H1 (cell line): ENCODE results near the gene CACNG7. TPM values are rescaled to one million over a fixed set of nuclear protein-coding genes. Genes with fewer than 3 reads are reported as not detected.

ENCODE experiments used
- ASH2L ChIP-seq: fragments of 200-600, 300-600 bp; sonication (generic); IDR thresholded peaks from one replicate; pipeline ENCODE4 v1.7.1; 2017; ENCODE audit warnings: low read length
- BRCA1 ChIP-seq: IDR thresholded peaks from 2 replicates; pipeline ENCODE4 v1.6.1; 2012; ENCODE audit warnings: low read depth, low read length, improper control_type of control experiment
- CEBPB ChIP-seq: IDR thresholded peaks from 2 replicates; pipeline ENCODE4 v1.6.1; 2012; ENCODE audit warnings: low read depth, low read length
- CHD1 ChIP-seq: IDR thresholded peaks from 2 replicates; pipeline ENCODE4 v1.6.1; 2012; ENCODE audit warnings: low read depth, low read length, improper control_type of control experiment
- CTBP2 ChIP-seq: IDR thresholded peaks from 2 replicates; pipeline ENCODE4 v1.7.0; 2011; ENCODE audit warnings: borderline replicate concordance, mild to moderate bottlenecking, moderate library complexity, mixed read lengths, low read length; ENCODE audit not compliant: insufficient read depth, insufficient read length
- E2F6 ChIP-seq: IDR thresholded peaks from 2 replicates; pipeline ENCODE4 v1.6.1; 2012; ENCODE audit warnings: inconsistent platforms
- FOSL1 ChIP-seq: IDR thresholded peaks from 2 replicates; pipeline ENCODE4 v1.6.1; 2011; ENCODE audit warnings: mild to moderate bottlenecking, low read depth, low read length, moderate library complexity; ENCODE audit not compliant: insufficient read depth
- GTF2F1 ChIP-seq: IDR thresholded peaks from 2 replicates; pipeline ENCODE4 v1.6.1; 2012; ENCODE audit warnings: low read depth, low read length, improper control_type of control experiment, borderline replicate concordance
- JUND ChIP-seq: IDR thresholded peaks from 2 replicates; pipeline ENCODE4 v1.6.1; 2011; ENCODE audit warnings: mild to moderate bottlenecking, improper control_type of control experiment, low read length
- KDM4A ChIP-seq: IDR thresholded peaks from one replicate; pipeline ENCODE4 v1.7.1; 2012; ENCODE audit warnings: low read depth, mild to moderate bottlenecking, moderate library complexity, low read length, inconsistent platforms; ENCODE audit not compliant: severe bottlenecking
- MAFK ChIP-seq: IDR thresholded peaks from 2 replicates; pipeline ENCODE4 v1.6.1; 2012; ENCODE audit warnings: low read depth, mild to moderate bottlenecking, improper control_type of control experiment, low read length
- MAX ChIP-seq: IDR thresholded peaks from 2 replicates; pipeline ENCODE4 v1.6.1; 2012; ENCODE audit warnings: inconsistent platforms
- NRF1 ChIP-seq: IDR thresholded peaks from 2 replicates; pipeline ENCODE4 v1.6.1; 2011; ENCODE audit warnings: mild to moderate bottlenecking, low read depth, low read length, improper control_type of control experiment
- POLR2A ChIP-seq, 2 experiments: IDR thresholded peaks; 1 replicate in 1 of 2; 2 replicates in 1 of 2; pipeline ENCODE4 v1.6.1; 2011; ENCODE audit warnings: low read depth in 2 of 2, low read length in 2 of 2, mild to moderate bottlenecking in 2 of 2; ENCODE audit errors: control extremely low read depth in 1 of 2
- RBBP5 ChIP-seq: IDR thresholded peaks from 2 replicates; pipeline ENCODE4 v1.7.1; 2012; ENCODE audit warnings: low read depth, mild to moderate bottlenecking, inconsistent platforms, low read length, moderate library complexity, borderline replicate concordance
- SIN3A ChIP-seq, 2 experiments: IDR thresholded peaks in 1 of 2; conservative IDR thresholded peaks in 1 of 2; 2 replicates each; pipeline ENCODE4 v1.6.1; 2011 to 2012; ENCODE audit warnings: low read length in 2 of 2, improper control_type of control experiment in 1 of 2, low read depth in 1 of 2, mild to moderate bottlenecking in 1 of 2
- SIX5 ChIP-seq: IDR thresholded peaks from 2 replicates; pipeline ENCODE4 v1.6.1; 2011; ENCODE audit warnings: mild to moderate bottlenecking, low read depth, low read length
- SP4 ChIP-seq: IDR thresholded peaks from 2 replicates; pipeline ENCODE4 v1.6.1; 2012; ENCODE audit warnings: low read length, inconsistent platforms
- SRF ChIP-seq: IDR thresholded peaks from 2 replicates; pipeline ENCODE4 v1.6.1; 2011; ENCODE audit warnings: mild to moderate bottlenecking, low read depth, low read length, moderate library complexity
- SUZ12 ChIP-seq: fragments of 200-600 bp; sonication (generic); IDR thresholded peaks from 2 replicates; pipeline ENCODE4 v1.6.1; 2012; ENCODE audit warnings: mild to moderate bottlenecking, inconsistent platforms, low read length, moderate library complexity, mixed read lengths
- TCF12 ChIP-seq: IDR thresholded peaks from 2 replicates; pipeline ENCODE4 v1.6.1; 2011; ENCODE audit warnings: low read depth, mild to moderate bottlenecking, low read length
- TEAD4 ChIP-seq: IDR thresholded peaks from 2 replicates; pipeline ENCODE4 v1.6.1; 2012; ENCODE audit warnings: low read depth, low read length, inconsistent platforms, mixed read lengths
- USF2 ChIP-seq: IDR thresholded peaks from 2 replicates; pipeline ENCODE4 v1.6.1; 2011; ENCODE audit warnings: low read length, improper control_type of control experiment
- polyA plus RNA-seq, 7 experiments: library from polyadenylated mRNA; depleted of rRNA in 3 of 7; stranded (reverse) in 5 of 7; unstranded in 2 of 7; fragments of >200 nt in 5 of 7; fragments of 200-250 nt in 2 of 7; gene quantifications; 1 replicate in 5 of 7; 2 replicates in 1 of 7; 4 replicates in 1 of 7; pipeline versions ENCODE4 v1.2.1 to v1.2.3, GENCODE V29; 2011 to 2013; ENCODE audit warnings: missing spikeins in 2 of 7, mixed read lengths in 2 of 7
- total RNA-seq: library from RNA; stranded (reverse); fragmentation: NEBNext Ultra II Directional; extraction: Animal tissue kit (Norgen Biotek cat#: 25700); gene quantifications from 2 replicates; pipeline ENCODE4 v1.2.1, GENCODE V29; 2021

CACNG7 gene
- total and polyA plus RNA-seq, 2 of the 8 experiments (the other 6 are each of a cell fraction or from before 2014, with no cell fraction given): 28.9 to 69.8 TPM

- TF ChIP-seq USF2 (no peak), SIX5 (no peak), SIN3A (conservative IDR thresholded peaks at IDR 0.05 in 1 of 2, IDR thresholded peaks at IDR 0.05 in 1 of 2; ENCODE audit: low read depth in 1 of 2, low read length in 2 of 2) (no peak; a peak in 1 of 4 replicates), SUZ12 (no peak), GTF2F1 (no peak), BRCA1 (no peak), MAX (0 out of 2 replicates have a peak, but pooled peaks have one; percentile 5), SRF (no peak), ASH2L (no peak), JUND (no peak), KDM4A (peak; percentile 10), TEAD4 (no peak), MAFK (no peak), SP4 (peak; percentile 88), CTBP2 (no peak), CEBPB (no peak), FOSL1 (no peak), RBBP5 (no peak; the same call in 1 of the 2 replicates), NRF1 (no peak), TCF12 (no peak), E2F6 (no peak), CHD1 (no peak), POLR2A (IDR thresholded peaks at IDR 0.05; ENCODE audit: control extremely low read depth in 1 of 2, low read depth in 2 of 2, low read length in 2 of 2) (no peak)
Observed at GRCh38 chr19:53980539-53981375, 71.7 kb downstream of the CACNG7 start (continued).
